Upper lobe of left lung (tissue), 6 donors: Measurements from ENCODE around the gene DNAH8. TPM values are rescaled to one million over a fixed set of nuclear protein-coding genes. Genes with fewer than 3 reads are reported as not detected.

Experiments
- ATAC-seq, 2 donors: fragments of 200-7000 bp; cut with Tn5 transposase; one replicate each; pipeline ENCODE4 v1.9.1; 2022; ENCODE audit warnings: mild to moderate bottlenecking in 2 of 2, moderate library complexity in 2 of 2; ENCODE audit not compliant: low FRiP score in 2 of 2
- DNase-seq, 2 donors: peaks; one replicate each; pipeline ENCODE4 v3.0.0-alpha.2; 2019 to 2020
- H3K27ac ChIP-seq, 4 donors: fragments of 200-600 bp; sonication (generic); one replicate each; pipeline ENCODE4 v1.5.1; 2016 to 2019
- H3K27me3 ChIP-seq, 4 donors: fragments of 200-600 bp; sonication (generic); one replicate each; pipeline ENCODE4 v1.5.1; 2017 to 2019
- H3K36me3 ChIP-seq, 4 donors: fragments of 200-600 bp; sonication (generic); one replicate each; pipeline ENCODE4 v1.5.1; 2016 to 2019
- H3K4me1 ChIP-seq, 4 donors: fragments of 200-600 bp; sonication (generic); one replicate each; pipeline ENCODE4 v1.5.1; 2018 to 2019
- H3K4me3 ChIP-seq, 4 donors: fragments of 200-600 bp; sonication (generic); one replicate each; pipeline ENCODE4 v1.5.1; 2017 to 2019; ENCODE audit warnings: mild to moderate bottlenecking in 2 of 4, moderate library complexity in 1 of 4
- H3K9me3 ChIP-seq, 4 donors: fragments of 200-600 bp; sonication (generic); one replicate each; pipeline ENCODE4 v1.5.1; 2018 to 2019
- CTCF ChIP-seq, 6 experiments: fragments of 450-650 bp in 4 of 6; fragments of 200-600 bp in 2 of 6; sonication (generic) in 2 of 6; IDR thresholded peaks; one replicate each; pipeline ENCODE4 v1.5.1; 2016 to 2019; ENCODE audit warnings: antibody characterized with exemption in 6 of 6
- EP300 ChIP-seq, 4 donors: sonication (generic); formaldehyde crosslinking; IDR thresholded peaks; one replicate each; pipeline ENCODE4 v1.5.1; 2017; ENCODE audit warnings: antibody characterized with exemption in 4 of 4, control low read depth in 2 of 4
- POLR2A ChIP-seq, 4 donors: fragments of 450-650 bp; IDR thresholded peaks; one replicate each; pipeline ENCODE4 v1.5.1; 2016 to 2017; ENCODE audit warnings: antibody characterized with exemption in 4 of 4, mild to moderate bottlenecking in 2 of 4
- POLR2AphosphoS5 ChIP-seq, 2 donors: sonication (generic); formaldehyde crosslinking; IDR thresholded peaks; one replicate each; pipeline ENCODE4 v1.5.1; 2017; ENCODE audit warnings: antibody characterized with exemption in 2 of 2
- WGBS, 2 donors: methylation state at CpG; one replicate each; pipeline ENCODE4 v1.1.5; 2017 to 2018; 5-methylcytosine and 5-hydroxymethylcytosine counted together
- total RNA-seq, 6 donors: library from RNA; depleted of rRNA in 4 of 6; stranded (reverse); fragments of >200 nt in 4 of 6; gene quantifications; one replicate each; pipeline versions ENCODE4 v1.1.0 to v1.2.1, GENCODE V29; 2016 to 2021
- donor health status: DM: no; HTN: no; CAD: no; lungs with moderate emphysema.
- donor health status: DM: no; HTN: yes; CAD: no; lungs with severe emphysema.

DNAH8 gene
- total RNA-seq, 6 donors from 2014 or later = under 0.01 to 0.24 (median 0.15) TPM; not detected in 2

GRCh38 chr6:38818691-38819090 lies 103.6 kb downstream of the DNAH8 start:
- TF ChIP-seq EP300 (IDR thresholded peaks at IDR 0.05) (no peak), CTCF (IDR thresholded peaks at IDR 0.05) (no peak), POLR2AphosphoS5 (IDR thresholded peaks at IDR 0.05) (no peak), POLR2A (IDR thresholded peaks at IDR 0.05) (no peak)
- ATAC-seq (no peak), DNase-seq (no peak)
- no peak overlapping the region for H3K27ac ChIP-seq
- H3K4me3 ChIP-seq = no peak overlapping the region
- no peaks in the 10 kb centered on the region for H3K4me1 ChIP-seq
- no peaks in the 10 kb centered on the region for H3K9me3 ChIP-seq
- 80 to 89% methylated on average over 3 of the region's 3 CpGs for WGBS, 2 donors
- no peaks in the 10 kb centered on the region for H3K36me3 ChIP-seq
- H3K27me3 ChIP-seq = no peaks in the 10 kb centered on the region

- Histone ChIP-seq H3K4me3 (no peak overlapping the region), H3K27ac (no peak overlapping the region), H3K36me3 (no peaks in the 10 kb centered on the region), H3K9me3 (no peaks in the 10 kb centered on the region), H3K27me3 (no peaks in the 10 kb centered on the region), H3K4me1 (no peaks in the 10 kb centered on the region)
- TF ChIP-seq CTCF (IDR thresholded peaks at IDR 0.05) (no peak), POLR2AphosphoS5 (IDR thresholded peaks at IDR 0.05) (no peak)
- ATAC-seq (no peak), DNase-seq (no peak)
- WGBS, 2 donors = 90 to 91% methylated on average over 6 of the region's 6 CpGs
Measured at GRCh38 chr6:38822963-38823362, 107.9 kb downstream of the DNAH8 start.

DNA sequence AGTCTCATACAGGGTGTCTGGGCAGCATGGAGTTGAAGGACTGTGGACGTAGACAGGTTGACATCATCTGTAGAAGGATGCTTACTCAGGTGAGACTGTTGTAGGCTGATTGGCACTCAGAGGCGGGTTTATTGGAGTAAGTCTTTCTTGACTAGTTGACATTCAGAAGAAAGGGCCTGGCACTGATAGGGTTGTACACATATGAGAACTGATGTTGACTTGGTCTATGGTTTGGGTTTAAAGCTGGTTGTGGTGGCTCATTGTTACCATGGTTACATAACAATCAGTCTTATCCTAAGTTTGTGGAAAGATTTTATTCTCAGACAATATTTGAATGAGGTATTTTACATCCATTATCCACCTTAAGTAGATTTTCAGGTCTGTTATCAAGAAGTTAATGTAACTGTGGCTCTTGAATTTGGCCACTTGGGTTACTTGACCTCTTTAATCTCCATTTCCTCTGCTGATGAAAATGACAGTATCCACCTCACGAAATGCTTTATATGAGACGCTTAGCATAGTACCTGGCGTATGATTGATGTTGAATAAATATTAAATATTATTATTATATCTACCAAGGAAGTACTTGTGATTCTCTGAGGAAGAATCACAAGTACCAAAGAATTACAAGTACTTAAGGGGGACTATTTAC lies 109.3 kb downstream of the DNAH8 start:
- WGBS, 2 donors = 67 to 69% methylated on average over 5 of the region's 5 CpGs
- H3K27ac ChIP-seq = no peak overlapping the region
- TF ChIP-seq EP300 (IDR thresholded peaks at IDR 0.05) (no peak), POLR2A (IDR thresholded peaks at IDR 0.05) (no peak), CTCF (IDR thresholded peaks at IDR 0.05) (no peak), POLR2AphosphoS5 (IDR thresholded peaks at IDR 0.05) (no peak)
- no peak overlapping the region for H3K4me3 ChIP-seq
- H3K27me3 ChIP-seq = no peaks in the 10 kb centered on the region
- DNase-seq (no peak), ATAC-seq (peak; percentile 34 to 73)
- H3K9me3 ChIP-seq = no peaks in the 10 kb centered on the region
- H3K4me1 ChIP-seq = no peaks in the 10 kb centered on the region
- no peaks in the 10 kb centered on the region for H3K36me3 ChIP-seq

DNA sequence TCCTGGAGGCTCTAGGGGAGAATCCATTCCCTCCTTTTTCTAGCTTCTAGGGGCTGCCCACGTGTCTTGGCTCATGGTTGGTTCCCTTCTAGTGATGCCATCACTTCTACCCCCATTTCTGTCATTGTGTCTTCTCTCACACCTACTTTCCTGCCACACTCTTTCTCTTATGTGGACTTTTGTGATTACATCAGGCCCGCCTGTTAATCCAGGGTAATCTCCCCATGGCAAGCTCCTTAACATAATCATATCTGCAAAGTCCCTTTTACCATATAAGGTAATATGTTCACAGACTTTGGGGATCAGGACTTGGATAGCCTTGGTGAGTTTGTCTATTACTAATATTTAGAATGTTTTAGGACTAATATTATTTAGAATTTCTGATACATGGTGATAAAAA lies 111.9 kb downstream of the DNAH8 start:
- no peaks in the 10 kb centered on the region for H3K4me1 ChIP-seq
- no peaks in the 10 kb centered on the region for H3K9me3 ChIP-seq
- DNase-seq (no peak), ATAC-seq (no peak)
- H3K27me3 ChIP-seq = no peaks in the 10 kb centered on the region
- H3K27ac ChIP-seq = no peak overlapping the region
- no peak overlapping the region for H3K4me3 ChIP-seq
- no peaks in the 10 kb centered on the region for H3K36me3 ChIP-seq
- WGBS, 2 donors = 41 to 71% methylated on average over 2 of the region's 2 CpGs
- no peak for TF ChIP-seq POLR2AphosphoS5 (IDR thresholded peaks at IDR 0.05)
- no peak for TF ChIP-seq POLR2A (IDR thresholded peaks at IDR 0.05)
- TF ChIP-seq CTCF (IDR thresholded peaks at IDR 0.05) = no peak
- TF ChIP-seq EP300 (IDR thresholded peaks at IDR 0.05) = no peak

DNA sequence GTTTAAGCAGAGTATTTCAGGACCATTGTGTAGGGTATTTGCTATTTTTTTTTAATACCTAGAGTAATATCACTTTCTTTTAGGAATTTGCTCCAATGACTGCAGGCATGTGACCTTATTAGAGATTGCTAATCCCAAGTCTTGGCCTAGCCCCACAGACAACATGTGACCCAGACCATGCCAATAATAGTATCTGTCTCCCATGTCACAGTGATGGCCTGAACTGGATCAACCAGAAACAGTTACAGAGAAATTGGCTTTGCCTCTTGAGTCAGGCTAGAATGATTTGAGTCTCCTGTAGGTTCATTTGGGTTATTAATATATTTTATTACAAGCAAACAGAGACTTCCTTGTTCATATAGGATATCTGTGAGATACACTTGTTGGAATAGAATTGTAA lies 116.8 kb downstream of the DNAH8 start:
- H3K9me3 ChIP-seq = no peaks in the 10 kb centered on the region
- no peaks in the 10 kb centered on the region for H3K4me1 ChIP-seq
- ATAC-seq (no peak), DNase-seq (no peak)
- H3K4me3 ChIP-seq = no peak overlapping the region
- H3K36me3 ChIP-seq = no peaks in the 10 kb centered on the region
- H3K27me3 ChIP-seq = no peaks in the 10 kb centered on the region
- no peak for TF ChIP-seq POLR2AphosphoS5 (IDR thresholded peaks at IDR 0.05)
- no peak overlapping the region for H3K27ac ChIP-seq
